Osteoblast (primary cell): ENCODE results near the gene USP46. TPM values are rescaled to one million over a fixed set of nuclear protein-coding genes. Genes with fewer than 3 reads are reported as not detected.

Experiments used
- DNase-seq: peaks from one replicate; pipeline ENCODE4 v3.0.0; 2011; ENCODE audit warnings: low spot score, mixed read lengths; ENCODE audit not compliant: insufficient read length; ENCODE audit errors: missing footprints
- H2AFZ ChIP-seq: 2 replicates; pipeline ENCODE4 v1.6.0; 2011; ENCODE audit warnings: mild to moderate bottlenecking, low read length
- H3K27ac ChIP-seq: 2 replicates; pipeline ENCODE4 v1.5.1; 2011; ENCODE audit warnings: mild to moderate bottlenecking, low read depth, low read length, moderate library complexity
- H3K27me3 ChIP-seq: 2 replicates; pipeline ENCODE4 v1.6.0; 2012; ENCODE audit warnings: mild to moderate bottlenecking, control low read depth, inconsistent platforms, low read length, moderate library complexity; ENCODE audit not compliant: insufficient read depth
- H3K36me3 ChIP-seq: 2 replicates; pipeline ENCODE4 v1.5.1; 2011; ENCODE audit warnings: mild to moderate bottlenecking, low read length, control low read depth, moderate library complexity; ENCODE audit not compliant: insufficient read depth
- H3K4me1 ChIP-seq: 2 replicates; pipeline ENCODE4 v1.5.1; 2011; ENCODE audit warnings: mild to moderate bottlenecking, low read length, control low read depth, moderate library complexity; ENCODE audit not compliant: insufficient read depth
- H3K4me2 ChIP-seq: 2 replicates; pipeline ENCODE4 v1.6.0; 2011; ENCODE audit warnings: mild to moderate bottlenecking, low read length; ENCODE audit not compliant: insufficient read depth
- H3K4me3 ChIP-seq: fragments of 200-600 bp; sonication (generic); 3 replicates; pipeline ENCODE4 v1.5.1; 2012; ENCODE audit warnings: mild to moderate bottlenecking, low read length, inconsistent platforms; ENCODE audit not compliant: insufficient read depth
- H3K79me2 ChIP-seq: 2 replicates; pipeline ENCODE4 v1.6.0; 2012; ENCODE audit warnings: mild to moderate bottlenecking, low read length, control low read depth, inconsistent platforms; ENCODE audit not compliant: insufficient read depth
- H3K9me3 ChIP-seq: 2 replicates; pipeline ENCODE4 v1.5.1; 2011; ENCODE audit warnings: low read depth, low read length, control low read depth
- H4K20me1 ChIP-seq: 2 replicates; pipeline ENCODE4 v1.6.0; 2012; ENCODE audit warnings: mild to moderate bottlenecking, low read length, control low read depth; ENCODE audit not compliant: insufficient read depth
- CTCF ChIP-seq: IDR thresholded peaks from 2 replicates; pipeline ENCODE4 v1.5.1; 2011; ENCODE audit warnings: mild to moderate bottlenecking, low read depth, low read length, moderate library complexity; ENCODE audit errors: extremely low read depth
- total RNA-seq: library from RNA; depleted of rRNA; stranded (reverse); fragments of >200 nt; gene quantifications from 2 replicates; pipeline ENCODE4 v1.2.3, GENCODE V29; 2012

USP46 gene
- total RNA-seq, 1 donor = 12.7 TPM

GRCh38 chr4:52604215-52604614 lies 54.9 kb downstream of the USP46 start:
- H3K4me1 ChIP-seq = peaks cover 3% of the 10 kb centered on the region
- H4K20me1 ChIP-seq = no peaks in the 10 kb centered on the region
- peaks cover 14% of the 10 kb centered on the region for H3K36me3 ChIP-seq
- DNase-seq = no peak
- H3K4me3 ChIP-seq = no peak overlapping the region
- no peaks in the 10 kb centered on the region for H3K79me2 ChIP-seq
- no peaks in the 10 kb centered on the region for H3K27me3 ChIP-seq
- no peak for TF ChIP-seq CTCF
- no peak overlapping the region for H3K27ac ChIP-seq
- H3K9me3 ChIP-seq = no peaks in the 10 kb centered on the region
- no peak overlapping the region for H3K4me2 ChIP-seq
- H2AFZ ChIP-seq = no peak overlapping the region

GRCh38 chr4:52600275-52600674 lies 58.8 kb downstream of the USP46 start:
- Histone ChIP-seq H3K4me3 (no peak overlapping the region), H3K79me2 (no peaks in the 10 kb centered on the region), H4K20me1 (no peaks in the 10 kb centered on the region), H3K9me3 (no peaks in the 10 kb centered on the region), H2AFZ (no peak overlapping the region), H3K27me3 (no peaks in the 10 kb centered on the region), H3K36me3 (peaks cover 17% of the 10 kb centered on the region), H3K4me1 (peaks cover under 1% of the 10 kb centered on the region), H3K27ac (no peak overlapping the region), H3K4me2 (no peak overlapping the region)
- TF ChIP-seq CTCF = no peak
- DNase-seq = no peak

- Histone ChIP-seq H2AFZ (no peak overlapping the region), H3K4me3 (no peak overlapping the region)
- no peak for TF ChIP-seq CTCF
These were observed 64.1 kb downstream of the USP46 start for GRCh38 chr4:52595001-52595400.

GRCh38 chr4:52592287-52592686 lies 66.8 kb downstream of the USP46 start:
- H3K36me3 ChIP-seq = peaks cover 4% of the 10 kb centered on the region
- peaks cover 22% of the 10 kb centered on the region for H3K4me1 ChIP-seq
- no peak for DNase-seq
- no peak for TF ChIP-seq CTCF
- H3K79me2 ChIP-seq = no peaks in the 10 kb centered on the region
- H3K4me3 ChIP-seq = no peak overlapping the region
- no peaks in the 10 kb centered on the region for H3K9me3 ChIP-seq
- H3K4me2 ChIP-seq = no peak overlapping the region
- no peaks in the 10 kb centered on the region for H3K27me3 ChIP-seq
- no peak overlapping the region for H3K27ac ChIP-seq
- no peak overlapping the region for H2AFZ ChIP-seq
- H4K20me1 ChIP-seq = no peaks in the 10 kb centered on the region

More at GRCh38 chr4:52595001-52595400, 64.1 kb downstream of the USP46 start:
- Histone ChIP-seq H4K20me1 (no peaks in the 10 kb centered on the region), H3K79me2 (no peaks in the 10 kb centered on the region), H3K27ac (no peak overlapping the region), H3K36me3 (peaks cover 4% of the 10 kb centered on the region), H3K4me2 (no peak overlapping the region), H3K4me1 (peaks cover 4% of the 10 kb centered on the region), H3K9me3 (no peaks in the 10 kb centered on the region), H3K27me3 (no peaks in the 10 kb centered on the region)
- DNase-seq = no peak
